ENCODE data around the gene MYO10. TPM values are rescaled to one million over a fixed set of nuclear protein-coding genes. Genes with fewer than 3 reads are reported as not detected.
"Not testable (repeated sequence)": the region's sequence is repeated elsewhere in the genome, so short reads cannot be mapped to it uniquely, and the experiment has no call there.

The MYO10 gene
- total and polyA plus RNA-seq, 3 experiments from 2014 or later: 0.11 to 0.18 TPM; not detected in 1

DNA sequence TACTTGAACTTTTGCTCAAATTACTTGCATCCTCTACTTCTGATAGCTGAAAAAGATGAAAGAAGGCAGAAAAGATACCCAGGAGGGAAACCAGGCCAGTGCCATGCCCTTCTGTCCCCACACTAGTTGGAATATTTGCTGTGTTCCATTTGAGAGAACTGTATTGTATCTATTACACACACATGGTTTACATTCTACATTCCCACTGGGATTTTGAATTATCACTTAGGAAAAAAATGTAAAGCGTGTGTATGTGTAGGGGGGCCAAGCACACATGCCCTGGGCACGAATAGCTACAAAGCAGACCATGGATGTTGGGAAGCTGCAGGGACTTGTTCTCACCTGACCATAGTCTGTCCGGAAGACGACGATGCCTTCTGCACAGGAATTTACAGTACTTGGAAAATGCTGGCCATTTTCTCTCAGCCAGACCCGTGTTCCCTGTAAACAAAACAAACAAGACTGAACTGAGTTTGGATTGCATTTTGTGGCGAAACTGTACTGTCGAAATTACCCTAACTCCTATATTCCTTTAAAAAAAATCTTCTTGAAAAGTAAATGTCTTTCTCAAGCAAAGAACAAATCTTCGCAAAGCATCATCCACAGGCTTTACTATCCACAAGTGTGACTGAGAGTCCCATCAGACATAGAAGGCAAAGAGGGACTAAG lies 58.7 kb downstream of the MYO10 start:
- H3K4me1 Mint-ChIP-seq: no peaks in the 10 kb centered on the region
- Histone ChIP-seq H3K27me3 (ENCODE audit: insufficient read depth, low read length, poor library complexity, severe bottlenecking) (no peaks in the 10 kb centered on the region), H3K4me3 (ENCODE audit: low read length) (no peak overlapping the region), H3K36me3 (ENCODE audit: insufficient read depth, low read length) (no peaks in the 10 kb centered on the region), H3K27ac (ENCODE audit: low read depth, low read length) (no peak overlapping the region), H3K9me3 (ENCODE audit: low read length) (no peaks in the 10 kb centered on the region), H3K4me1 (ENCODE audit: insufficient read depth, low read length) (no peaks in the 10 kb centered on the region)
- peak overlapping the region in 1 of 8 donors; percentile 44 for H3K27ac Mint-ChIP-seq
- peaks cover 2 to 10% (median 5%) of the 10 kb centered on the region in 5 donors for H3K9me3 Mint-ChIP-seq
- no peaks in the 10 kb centered on the region for H3K27me3 Mint-ChIP-seq
- no peaks in the 10 kb centered on the region for H3K36me3 Mint-ChIP-seq
- no peak overlapping the region for H3K4me3 Mint-ChIP-seq
- ChIA-PET POLR2A (no interaction called here), CTCF (no interaction called here)
- DNase-seq: no peak

DNA sequence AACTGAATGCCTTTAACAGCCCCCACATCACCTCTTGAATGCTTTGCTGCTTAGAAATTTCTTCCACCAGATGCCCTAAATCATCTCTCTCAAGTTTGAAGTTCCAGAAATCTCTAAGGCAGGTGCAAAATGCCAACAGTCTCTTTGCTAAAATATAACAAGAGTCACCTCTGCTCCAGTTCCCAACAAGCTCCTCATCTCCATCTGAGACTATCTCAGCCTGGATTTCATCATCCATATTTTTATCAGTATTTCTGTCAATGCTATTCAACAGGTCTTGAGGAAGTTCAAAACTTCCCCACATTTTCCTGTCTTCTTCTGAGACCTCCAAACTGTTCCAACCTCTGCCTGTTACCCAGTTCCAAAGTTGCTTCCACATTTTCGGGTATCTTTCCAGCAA lies 61.7 kb downstream of the MYO10 start:
- Mint-ChIP-seq H3K4me3 (peak overlapping the region in 1 of 7 donors; percentile 59), H3K9me3 (peaks cover 0 to 11% (median 5%) of the 10 kb centered on the region in 5 donors)
- H3K4me1 Mint-ChIP-seq; H3K27me3 Mint-ChIP-seq; H3K4me1 ChIP-seq (ENCODE audit: insufficient read depth, low read length); H3K9me3 ChIP-seq (ENCODE audit: low read length); DNase-seq; H3K36me3 ChIP-seq (ENCODE audit: insufficient read depth, low read length); H3K4me3 ChIP-seq (ENCODE audit: low read length); H3K27ac Mint-ChIP-seq; CTCF ChIA-PET; H3K27me3 ChIP-seq (ENCODE audit: insufficient read depth, low read length, poor library complexity, severe bottlenecking); H3K27ac ChIP-seq (ENCODE audit: low read depth, low read length); H3K36me3 Mint-ChIP-seq; POLR2A ChIA-PET: not testable (repeated sequence)

DNA sequence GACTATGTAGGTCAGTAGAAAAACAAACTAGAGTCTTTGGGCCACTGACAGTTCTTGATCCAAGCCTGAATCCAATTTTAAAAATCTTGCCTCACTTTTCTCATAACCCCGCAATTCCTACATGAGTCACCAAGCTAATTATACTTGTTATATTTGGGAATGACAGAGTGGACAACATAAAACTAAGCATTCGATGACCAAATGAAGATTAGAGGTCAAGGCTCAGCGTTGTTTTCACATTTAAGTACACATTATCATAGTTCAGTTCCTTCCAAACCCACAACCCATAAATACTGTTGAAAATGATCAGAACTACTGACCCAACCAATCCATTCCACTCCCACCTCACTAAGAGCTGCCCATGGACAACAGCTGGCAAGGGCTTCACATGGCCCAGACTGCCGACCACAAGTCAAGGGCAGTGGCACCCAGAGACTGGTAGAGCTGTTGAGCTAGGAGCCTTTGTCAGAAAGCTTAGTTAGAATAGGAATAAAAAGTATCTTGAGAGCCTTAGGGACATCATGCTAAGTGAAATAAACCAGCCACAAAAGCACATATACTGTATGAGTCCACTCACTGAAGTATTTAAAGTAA lies 64.2 kb downstream of the MYO10 start:
- ChIA-PET POLR2A (no interaction called here), CTCF (no interaction called here)
- Mint-ChIP-seq H3K4me1 (no peaks in the 10 kb centered on the region), H3K36me3 (no peaks in the 10 kb centered on the region), H3K27me3 (no peaks in the 10 kb centered on the region), H3K9me3 (peaks cover 0 to 11% (median 5%) of the 10 kb centered on the region in 5 donors), H3K4me3 (no peak overlapping the region), H3K27ac (no peak overlapping the region)
- Histone ChIP-seq H3K9me3 (ENCODE audit: low read length) (no peaks in the 10 kb centered on the region), H3K27ac (ENCODE audit: low read depth, low read length) (no peak overlapping the region), H3K27me3 (ENCODE audit: insufficient read depth, low read length, poor library complexity, severe bottlenecking) (no peaks in the 10 kb centered on the region), H3K4me1 (ENCODE audit: insufficient read depth, low read length) (no peaks in the 10 kb centered on the region), H3K36me3 (ENCODE audit: insufficient read depth, low read length) (no peaks in the 10 kb centered on the region), H3K4me3 (ENCODE audit: low read length) (no peak overlapping the region)
- no peak for DNase-seq

DNA sequence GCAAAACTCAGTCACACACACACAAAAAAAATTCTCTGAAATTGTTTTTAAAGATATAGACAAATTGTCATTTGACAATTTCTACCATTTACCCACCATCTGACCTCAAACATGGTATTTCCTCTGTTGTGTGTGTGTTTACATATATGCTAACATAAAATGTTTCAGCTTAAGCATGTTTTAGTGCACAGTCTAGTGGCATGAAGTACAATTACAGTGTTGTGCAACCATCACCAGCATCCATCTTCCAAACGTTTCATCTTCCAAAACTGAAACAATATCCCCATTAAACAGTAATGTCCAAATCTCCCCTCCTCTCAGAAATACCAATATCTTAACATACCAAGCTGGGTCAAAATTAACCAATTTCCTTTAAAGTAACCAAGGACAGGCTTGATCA lies 65.2 kb downstream of the MYO10 start:
- Mint-ChIP-seq H3K9me3 (peaks cover 0 to 11% (median 5%) of the 10 kb centered on the region in 5 donors), H3K4me1 (no peaks in the 10 kb centered on the region)
- POLR2A ChIA-PET: no interaction called here

DNA sequence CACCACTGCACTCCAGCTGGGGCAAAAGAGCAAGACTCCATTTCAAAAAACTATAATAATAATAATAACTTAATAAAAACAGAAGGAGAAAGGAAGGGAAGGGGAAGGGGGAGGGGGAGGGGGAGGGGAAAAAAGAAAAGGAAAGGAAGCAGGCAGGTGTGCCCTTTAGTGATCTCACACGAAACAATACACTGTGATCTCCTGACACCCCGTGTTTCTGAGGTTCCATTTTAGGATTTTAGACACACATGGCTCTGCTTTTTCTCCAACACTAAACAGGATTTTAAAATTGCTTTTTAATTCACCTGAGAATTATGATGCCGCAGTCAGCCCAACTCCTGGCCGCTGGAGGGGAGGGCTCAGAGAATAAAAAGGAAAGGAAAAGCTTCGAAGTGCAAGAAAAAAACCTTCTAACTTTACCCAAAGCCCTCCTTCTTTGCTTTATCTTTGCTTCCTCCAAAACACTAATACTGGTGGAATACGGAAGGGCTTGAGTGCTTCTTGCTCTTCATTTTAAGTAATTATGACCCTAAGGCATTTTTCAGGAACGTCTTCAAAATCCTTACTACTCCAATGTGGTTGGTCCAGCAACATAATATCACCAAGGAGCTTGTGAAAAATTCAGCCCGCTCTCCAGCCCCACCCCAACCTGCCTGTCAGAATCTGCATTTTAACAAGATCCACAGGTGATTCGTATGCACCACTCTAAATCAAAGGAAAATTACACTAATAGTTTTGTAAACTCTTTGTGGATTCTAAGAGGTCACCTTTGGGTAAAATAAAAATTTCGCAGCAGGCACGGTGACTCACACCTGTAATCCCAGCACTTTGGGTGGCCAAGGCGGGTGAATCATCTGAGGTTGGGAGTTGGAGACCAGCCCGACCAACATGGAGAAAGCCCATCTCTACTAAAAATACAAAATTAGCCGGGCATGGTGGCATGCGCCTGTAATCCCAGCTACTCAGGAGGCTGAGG lies 66.0 kb downstream of the MYO10 start:
- CTCF ChIA-PET: no interaction called here
- no peaks in the 10 kb centered on the region for H3K36me3 ChIP-seq (ENCODE audit: insufficient read depth, low read length)
- Mint-ChIP-seq H3K4me3 (no peak overlapping the region), H3K36me3 (no peaks in the 10 kb centered on the region), H3K9me3 (peaks cover 0 to 11% (median 5%) of the 10 kb centered on the region in 5 donors), H3K27ac (no peak overlapping the region), H3K4me1 (no peaks in the 10 kb centered on the region), H3K27me3 (no peaks in the 10 kb centered on the region)
- POLR2A ChIA-PET: no interaction called here
- H3K9me3 ChIP-seq (ENCODE audit: low read length): no peaks in the 10 kb centered on the region
- H3K27ac ChIP-seq (ENCODE audit: low read depth, low read length): no peak overlapping the region
- no peak for DNase-seq
- no peak overlapping the region for H3K4me3 ChIP-seq (ENCODE audit: low read length)
- H3K27me3 ChIP-seq (ENCODE audit: insufficient read depth, low read length, poor library complexity, severe bottlenecking): no peaks in the 10 kb centered on the region
- H3K4me1 ChIP-seq (ENCODE audit: insufficient read depth, low read length): no peaks in the 10 kb centered on the region

More for the DNA sequence above, 65.2 kb downstream of the MYO10 start:
- Histone ChIP-seq H3K4me1 (ENCODE audit: insufficient read depth, low read length) (no peaks in the 10 kb centered on the region), H3K27ac (ENCODE audit: low read depth, low read length) (no peak overlapping the region), H3K9me3 (ENCODE audit: low read length) (no peaks in the 10 kb centered on the region), H3K4me3 (ENCODE audit: low read length) (no peak overlapping the region), H3K27me3 (ENCODE audit: insufficient read depth, low read length, poor library complexity, severe bottlenecking) (no peaks in the 10 kb centered on the region), H3K36me3 (ENCODE audit: insufficient read depth, low read length) (no peaks in the 10 kb centered on the region)
- Mint-ChIP-seq H3K36me3 (no peaks in the 10 kb centered on the region), H3K27ac (no peak overlapping the region), H3K27me3 (no peaks in the 10 kb centered on the region), H3K4me3 (no peak overlapping the region)
- no peak for DNase-seq
- CTCF ChIA-PET: no interaction called here

DNA sequence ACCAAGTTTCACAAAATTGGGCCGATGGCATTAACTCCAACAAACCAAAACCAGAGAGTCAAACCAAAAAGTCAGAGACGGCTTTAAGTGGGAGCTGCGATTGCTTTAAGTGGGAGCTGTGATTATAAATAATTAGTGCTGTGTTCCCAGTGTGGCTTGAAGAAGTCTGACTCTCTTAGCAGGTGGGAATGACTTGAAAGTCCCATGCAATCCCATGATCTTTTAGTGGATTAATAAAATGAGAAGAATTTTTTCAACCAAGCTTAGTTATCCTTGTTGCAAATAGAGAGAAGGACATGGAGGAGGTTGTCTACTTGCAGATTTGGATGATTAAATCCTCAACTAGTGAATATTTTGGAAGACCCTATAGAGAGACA lies 68.5 kb downstream of the MYO10 start:
- Mint-ChIP-seq H3K4me3 (no peak overlapping the region), H3K27ac (no peak overlapping the region), H3K27me3 (no peaks in the 10 kb centered on the region), H3K36me3 (no peaks in the 10 kb centered on the region), H3K9me3 (peaks cover 0 to 4% (median 0%) of the 10 kb centered on the region in 5 donors), H3K4me1 (no peaks in the 10 kb centered on the region)
- no peak for DNase-seq
- Histone ChIP-seq H3K27me3 (ENCODE audit: insufficient read depth, low read length, poor library complexity, severe bottlenecking) (no peaks in the 10 kb centered on the region), H3K9me3 (ENCODE audit: low read length) (no peaks in the 10 kb centered on the region), H3K4me3 (ENCODE audit: low read length) (no peak overlapping the region), H3K4me1 (ENCODE audit: insufficient read depth, low read length) (no peaks in the 10 kb centered on the region), H3K36me3 (ENCODE audit: insufficient read depth, low read length) (no peaks in the 10 kb centered on the region), H3K27ac (ENCODE audit: low read depth, low read length) (no peak overlapping the region)
- ChIA-PET CTCF (no interaction called here), POLR2A (no interaction called here)

DNA sequence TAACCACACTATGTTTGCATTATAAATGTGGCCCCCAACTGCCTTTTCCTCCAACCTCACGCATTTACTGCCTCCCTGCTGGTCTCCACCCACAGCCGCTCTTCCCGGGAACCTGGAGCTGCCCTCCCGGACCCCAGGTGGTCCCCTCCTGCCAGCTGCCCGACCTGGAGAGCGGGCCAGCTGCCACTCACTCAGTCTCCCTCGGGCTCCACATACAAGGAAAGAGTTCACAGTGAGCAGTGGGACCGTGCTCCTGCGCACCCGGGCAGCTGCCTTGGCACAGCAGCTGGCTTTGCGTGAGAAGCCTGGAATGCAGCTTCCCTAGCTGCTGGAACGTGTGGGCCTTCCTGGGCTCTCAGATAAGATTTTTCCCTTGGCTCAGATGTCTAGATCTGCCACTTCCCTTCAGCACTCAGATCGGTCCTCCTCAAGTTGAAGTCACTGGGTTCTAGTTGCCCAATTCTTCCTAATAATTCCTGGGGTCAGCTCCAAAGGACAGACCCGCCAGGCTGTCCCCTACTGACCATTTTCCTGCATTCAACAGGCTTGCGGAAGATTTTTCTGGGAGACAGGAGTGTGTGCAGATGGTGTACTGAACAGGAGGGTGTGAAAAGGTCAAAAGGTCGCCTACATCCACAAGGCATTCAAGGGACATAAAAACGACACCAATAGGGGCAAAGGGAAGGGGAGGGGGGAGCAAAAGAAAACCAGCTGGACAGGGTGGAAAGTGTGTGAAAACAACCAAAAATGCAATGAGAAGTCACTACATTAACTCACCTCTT lies 69.1 kb downstream of the MYO10 start:
- no peak overlapping the region for H3K4me3 Mint-ChIP-seq
- no peaks in the 10 kb centered on the region for H3K36me3 ChIP-seq (ENCODE audit: insufficient read depth, low read length)
- H3K4me1 ChIP-seq (ENCODE audit: insufficient read depth, low read length): no peaks in the 10 kb centered on the region
- H3K9me3 Mint-ChIP-seq: peaks cover 0 to 3% (median 0%) of the 10 kb centered on the region in 5 donors
- H3K27me3 Mint-ChIP-seq: no peaks in the 10 kb centered on the region
- no peak overlapping the region for H3K27ac Mint-ChIP-seq
- H3K9me3 ChIP-seq (ENCODE audit: low read length): no peaks in the 10 kb centered on the region
- no peaks in the 10 kb centered on the region for H3K4me1 Mint-ChIP-seq
- ChIA-PET CTCF (no interaction called here), POLR2A (no interaction called here)
- no peaks in the 10 kb centered on the region for H3K36me3 Mint-ChIP-seq
- DNase-seq: no peak
- no peak overlapping the region for H3K27ac ChIP-seq (ENCODE audit: low read depth, low read length)
- H3K27me3 ChIP-seq (ENCODE audit: insufficient read depth, low read length, poor library complexity, severe bottlenecking): no peaks in the 10 kb centered on the region
- no peak overlapping the region for H3K4me3 ChIP-seq (ENCODE audit: low read length)
